IPS-11a (cell line): ENCODE results near the gene TMEM109.

Source experiments
- H3K4me3 ChIP-seq: one replicate; pipeline ENCODE4 v1.5.1; 2013; ENCODE audit warnings: low read depth, low read length, control low read depth

The TMEM109 gene

GRCh38 chr11:60960405-60960804 is 46.4 kb downstream of the TMEM109 start:
- H3K4me3 ChIP-seq: no peak overlapping the region

GRCh38 chr11:60964801-60965200 is 50.8 kb downstream of the TMEM109 start:
- H3K4me3 ChIP-seq: no peak overlapping the region

GRCh38 chr11:60966890-60967289 is 52.9 kb downstream of the TMEM109 start:
- no peak overlapping the region for H3K4me3 ChIP-seq

- no peak overlapping the region for H3K4me3 ChIP-seq
Measured at GRCh38 chr11:60968223-60968622, 54.3 kb downstream of the TMEM109 start.

- H3K4me3 ChIP-seq: no peak overlapping the region
Measured at GRCh38 chr11:60970369-60970774, 56.4 kb downstream of the TMEM109 start.

GRCh38 chr11:60970890-60971289 is 56.9 kb downstream of the TMEM109 start:
- no peak overlapping the region for H3K4me3 ChIP-seq

GRCh38 chr11:60971520-60971919 is 57.6 kb downstream of the TMEM109 start, which contains the start of gene CD6:
Gene CD6, plus strand, starts transcription at chr11:60971680. Its CDS starts 186 bp downstream, at chr11:60971866.
- H3K4me3 ChIP-seq: no peak within 1 kb of the TSS

GRCh38 chr11:60972182-60973030 is 58.4 kb downstream of the TMEM109 start:
- no peak overlapping the region for H3K4me3 ChIP-seq
